ENCODE measurements around the gene FBXL17. TPM values are rescaled to one million over a fixed set of nuclear protein-coding genes. Genes with fewer than 3 reads are reported as not detected.

FBXL17 gene
- polyA plus RNA-seq, 1 experiment: 5.3 TPM

GRCh38 chr5:107997338-107997980, 384.4 kb downstream of the FBXL17 start:
- H3K4me3 ChIP-seq (ENCODE audit: low read depth, low read length): no peak overlapping the region
- TF ChIP-seq, protein P1, sequence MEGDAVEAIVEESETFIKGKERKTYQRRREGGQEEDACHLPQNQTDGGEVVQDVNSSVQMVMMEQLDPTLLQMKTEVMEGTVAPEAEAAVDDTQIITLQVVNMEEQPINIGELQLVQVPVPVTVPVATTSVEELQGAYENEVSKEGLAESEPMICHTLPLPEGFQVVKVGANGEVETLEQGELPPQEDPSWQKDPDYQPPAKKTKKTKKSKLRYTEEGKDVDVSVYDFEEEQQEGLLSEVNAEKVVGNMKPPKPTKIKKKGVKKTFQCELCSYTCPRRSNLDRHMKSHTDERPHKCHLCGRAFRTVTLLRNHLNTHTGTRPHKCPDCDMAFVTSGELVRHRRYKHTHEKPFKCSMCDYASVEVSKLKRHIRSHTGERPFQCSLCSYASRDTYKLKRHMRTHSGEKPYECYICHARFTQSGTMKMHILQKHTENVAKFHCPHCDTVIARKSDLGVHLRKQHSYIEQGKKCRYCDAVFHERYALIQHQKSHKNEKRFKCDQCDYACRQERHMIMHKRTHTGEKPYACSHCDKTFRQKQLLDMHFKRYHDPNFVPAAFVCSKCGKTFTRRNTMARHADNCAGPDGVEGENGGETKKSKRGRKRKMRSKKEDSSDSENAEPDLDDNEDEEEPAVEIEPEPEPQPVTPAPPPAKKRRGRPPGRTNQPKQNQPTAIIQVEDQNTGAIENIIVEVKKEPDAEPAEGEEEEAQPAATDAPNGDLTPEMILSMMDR (IDR thresholded peaks at IDR 0.05; ENCODE audit: insufficient read depth, low read depth, low read length): no peak
- no peaks in the 10 kb centered on the region for H3K27me3 ChIP-seq (ENCODE audit: control insufficient read depth, insufficient read depth, low read length)
- POLR2A ChIA-PET: no interaction called here
- CTCF ChIA-PET: interaction anchor here (0.7 kb wide), 1 partner anchor 183 kb away, joined by 3 read pairs; no protein-coding TSS in a partner anchor
- H3K36me3 ChIP-seq (ENCODE audit: control insufficient read depth, insufficient read depth, low read length): no peaks in the 10 kb centered on the region
- DNase-seq (ENCODE audit: low read depth): peak; percentile 1

- TF ChIP-seq, protein P1 (IDR thresholded peaks at IDR 0.05; ENCODE audit: insufficient read depth, low read depth, low read length): no peak
- Histone ChIP-seq H3K36me3 (ENCODE audit: control insufficient read depth, insufficient read depth, low read length) (no peaks in the 10 kb centered on the region), H3K27me3 (ENCODE audit: control insufficient read depth, insufficient read depth, low read length) (no peaks in the 10 kb centered on the region), H3K4me3 (ENCODE audit: low read depth, low read length) (no peak overlapping the region)
- no peak for DNase-seq (ENCODE audit: low read depth)
- CTCF ChIA-PET: no interaction called here
- POLR2A ChIA-PET: no interaction called here
Measured at GRCh38 chr5:107993341-107993740, 388.6 kb downstream of the FBXL17 start.

GRCh38 chr5:107990881-107991810, 390.8 kb downstream of the FBXL17 start:
- no peaks in the 10 kb centered on the region for H3K36me3 ChIP-seq (ENCODE audit: control insufficient read depth, insufficient read depth, low read length)
- TF ChIP-seq, protein P1 (IDR thresholded peaks at IDR 0.05; ENCODE audit: insufficient read depth, low read depth, low read length): no peak
- H3K4me3 ChIP-seq (ENCODE audit: low read depth, low read length): no peak overlapping the region
- H3K27me3 ChIP-seq (ENCODE audit: control insufficient read depth, insufficient read depth, low read length): no peaks in the 10 kb centered on the region
- no peak for DNase-seq (ENCODE audit: low read depth)
- CTCF ChIA-PET: no interaction called here
- POLR2A ChIA-PET: no interaction called here

- Histone ChIP-seq H3K27me3 (ENCODE audit: control insufficient read depth, insufficient read depth, low read length) (no peaks in the 10 kb centered on the region), H3K36me3 (ENCODE audit: control insufficient read depth, insufficient read depth, low read length) (no peaks in the 10 kb centered on the region), H3K4me3 (ENCODE audit: low read depth, low read length) (no peak overlapping the region)
- no peak for DNase-seq (ENCODE audit: low read depth)
- TF ChIP-seq, protein P1 (IDR thresholded peaks at IDR 0.05; ENCODE audit: insufficient read depth, low read depth, low read length): no peak
- CTCF ChIA-PET: no interaction called here
- POLR2A ChIA-PET: no interaction called here
Measured at GRCh38 chr5:107985144-107985543, 396.8 kb downstream of the FBXL17 start.

DNA sequence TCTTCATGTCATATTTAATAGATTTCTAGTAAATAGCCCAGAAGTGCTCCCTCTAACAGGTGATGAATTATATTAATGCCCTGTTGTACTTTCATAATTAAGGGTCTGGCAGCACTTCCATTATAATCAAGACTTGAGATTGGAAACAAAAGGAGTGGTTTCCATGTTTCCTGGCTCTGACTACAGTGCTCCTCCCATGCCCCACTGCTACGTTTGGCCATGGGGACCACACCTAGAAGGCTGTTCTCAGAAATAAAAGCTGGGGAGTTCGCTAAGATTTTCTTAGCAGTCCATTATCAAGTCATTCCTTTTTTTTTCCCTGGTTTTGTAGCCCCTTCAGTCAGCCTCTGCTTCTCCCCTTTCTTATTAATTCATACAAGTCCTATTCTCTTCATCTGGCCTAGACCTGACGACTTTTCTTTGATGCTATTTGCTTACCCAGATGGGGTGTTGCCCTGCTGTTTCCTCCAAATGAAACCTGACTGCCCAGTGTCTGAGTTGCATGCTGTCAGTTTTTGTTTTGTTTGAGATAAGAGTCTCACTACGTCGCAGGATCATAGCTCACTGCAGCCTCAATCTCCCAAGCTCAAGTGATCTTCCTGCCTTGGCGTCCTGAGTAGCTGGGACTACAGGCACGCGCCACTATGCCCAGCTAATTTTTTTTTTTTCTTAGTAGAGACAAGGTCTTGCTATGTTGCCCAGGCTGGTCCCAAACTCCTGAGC, 399.0 kb downstream of the FBXL17 start:
- no peaks in the 10 kb centered on the region for H3K36me3 ChIP-seq (ENCODE audit: control insufficient read depth, insufficient read depth, low read length)
- H3K27me3 ChIP-seq (ENCODE audit: control insufficient read depth, insufficient read depth, low read length): no peaks in the 10 kb centered on the region
- H3K4me3 ChIP-seq (ENCODE audit: low read depth, low read length): no peak overlapping the region
- CTCF ChIA-PET: interaction anchor here (0.7 kb wide), 1 partner anchor 13 kb away, joined by 3 read pairs; no protein-coding TSS in a partner anchor
- POLR2A ChIA-PET: interaction anchor here (0.7 kb wide), 1 partner anchor 14 kb away, joined by 3 read pairs; no protein-coding TSS in a partner anchor
- TF ChIP-seq, protein P1 (IDR thresholded peaks at IDR 0.05; ENCODE audit: insufficient read depth, low read depth, low read length): no peak
- no peak for DNase-seq (ENCODE audit: low read depth)
